ENCODE results near the gene C10orf95.
A peak's percentile ranks its signal among the peaks of the same experiment; 100 is the strongest.

C10orf95 gene

DNA sequence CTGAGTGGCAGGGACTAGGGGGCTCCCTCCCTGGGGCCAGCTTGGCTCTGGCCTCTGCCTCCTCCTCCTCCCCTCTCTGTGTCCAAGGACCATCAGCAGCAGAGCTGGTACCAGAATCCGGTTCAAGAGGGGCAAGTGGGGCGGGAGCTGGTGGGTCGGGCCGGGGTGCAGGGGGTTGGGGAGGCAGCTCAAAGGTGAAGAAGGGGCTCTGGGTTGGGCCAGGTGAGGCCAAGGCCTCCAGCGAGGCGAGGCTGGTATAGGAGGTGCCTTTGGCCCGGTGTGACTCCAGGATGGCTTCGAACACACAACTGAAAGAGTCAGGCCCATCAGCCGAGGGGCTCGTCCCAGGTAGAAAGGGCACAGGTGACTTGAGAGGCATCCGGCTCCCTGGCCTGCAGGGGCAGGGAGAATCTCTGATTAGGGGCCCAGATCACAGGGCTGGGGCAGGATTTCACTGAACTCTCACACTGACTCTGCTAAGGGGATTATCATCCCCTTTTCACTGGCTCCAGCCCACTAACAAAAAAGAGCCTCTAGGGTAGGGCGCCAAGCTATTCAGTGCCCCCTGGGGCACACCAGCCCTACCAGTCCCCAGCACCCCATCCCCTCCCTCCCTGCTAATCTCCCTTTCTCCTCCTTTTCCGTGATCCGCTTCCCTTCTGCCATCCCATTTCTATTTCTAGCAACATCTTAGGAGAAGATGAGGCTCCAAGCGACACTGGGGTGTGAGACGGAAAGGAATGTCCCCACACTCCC, 37.4 kb downstream of the C10orf95 start:
- no peak for DNase-seq

DNA sequence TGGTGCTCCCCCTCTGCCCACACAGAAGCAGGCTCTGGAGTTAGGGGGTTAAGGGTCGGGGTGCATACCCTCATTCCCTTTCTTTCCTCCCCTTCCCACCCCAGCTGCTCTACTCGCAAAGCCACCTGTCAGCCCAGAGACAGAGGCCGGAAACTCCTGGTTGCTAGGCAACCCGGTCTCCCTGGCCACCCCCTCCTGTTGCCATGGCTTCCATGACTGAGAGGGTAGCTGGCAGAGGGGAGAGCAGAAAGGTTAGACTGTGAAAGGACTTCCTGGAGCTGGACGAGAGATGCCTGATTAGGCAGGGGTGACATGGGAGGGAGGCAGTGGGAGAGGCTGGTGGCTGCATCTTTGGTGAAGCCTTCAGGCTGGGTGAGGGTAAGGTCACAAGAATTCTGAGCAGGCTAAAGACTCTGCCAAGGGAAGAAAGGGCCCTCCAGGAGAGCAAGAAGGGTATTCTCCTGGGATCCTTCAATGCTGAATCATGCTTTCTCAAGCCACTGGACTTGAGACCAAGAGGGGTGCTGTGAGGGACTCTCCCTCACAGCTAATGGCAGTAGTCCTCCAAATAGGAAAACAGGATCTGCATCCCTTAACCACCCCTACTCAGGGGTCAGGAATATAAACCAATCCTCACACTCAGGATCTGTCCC, 38.2 kb downstream of the C10orf95 start:
- peak; percentile 26 for DNase-seq

DNA sequence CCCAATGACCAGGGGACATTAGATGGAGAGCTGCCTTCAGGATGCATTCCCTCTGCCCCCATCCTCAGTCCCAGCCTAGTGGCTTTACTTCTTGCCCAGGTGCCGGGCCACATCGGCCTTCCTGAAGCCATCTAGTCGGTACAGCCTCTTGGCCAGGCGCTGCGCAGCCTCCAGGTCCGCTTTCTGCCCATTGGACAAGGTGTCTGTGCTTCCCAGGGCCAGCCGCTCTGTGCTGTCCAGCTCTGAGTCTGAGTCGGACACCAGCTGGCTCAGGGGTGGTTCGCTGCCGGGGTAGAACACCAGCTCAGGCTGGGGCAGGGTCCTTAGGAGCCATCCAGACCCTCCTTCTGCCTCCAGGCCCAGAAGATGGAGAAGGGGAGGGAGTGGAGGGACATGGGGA, 39.0 kb downstream of the C10orf95 start:
- no peak for DNase-seq

DNA sequence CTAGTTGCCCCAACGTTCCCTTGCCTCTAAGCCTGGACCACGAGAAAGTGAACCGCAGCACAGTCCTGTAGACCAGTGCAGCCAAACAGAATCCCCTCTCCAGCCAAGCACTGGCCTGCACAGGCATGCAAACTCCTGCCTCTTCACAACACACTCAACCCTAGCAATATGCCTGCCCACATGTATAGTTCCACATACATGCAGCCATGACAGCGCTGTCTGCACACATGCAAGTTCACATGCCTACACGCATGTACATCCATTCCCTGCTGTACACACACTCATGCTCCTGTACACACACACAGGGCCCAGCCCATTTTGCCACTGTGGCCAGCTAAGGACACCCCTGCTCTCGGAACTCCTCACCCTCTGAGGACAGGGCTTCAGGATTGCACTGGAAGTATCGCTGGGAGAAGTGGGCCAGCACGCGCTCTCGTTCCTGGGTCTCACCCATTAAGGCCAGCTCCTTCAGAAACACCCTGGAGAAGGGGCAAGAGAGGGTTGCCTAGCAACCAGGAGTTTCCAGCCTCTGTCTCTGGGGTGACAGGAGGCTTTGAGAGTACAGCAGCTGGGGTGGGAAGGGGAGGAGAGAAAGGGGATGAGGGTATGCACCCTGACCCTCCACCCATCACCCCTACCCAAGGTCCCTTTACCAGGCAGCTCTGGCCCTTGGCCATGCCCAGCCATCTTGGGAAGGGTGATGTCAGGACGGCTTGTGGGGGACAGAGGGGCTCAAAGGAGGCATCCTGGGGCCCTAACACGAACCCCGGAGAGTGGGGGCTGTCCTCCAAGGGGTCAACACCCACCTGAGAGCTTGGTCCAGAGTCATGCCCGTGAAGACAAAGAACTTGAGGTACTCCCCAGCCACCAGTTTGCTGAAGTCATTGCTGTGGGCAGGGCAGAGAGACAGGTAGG, 39.7 kb downstream of the C10orf95 start:
- DNase-seq = no peak

DNA sequence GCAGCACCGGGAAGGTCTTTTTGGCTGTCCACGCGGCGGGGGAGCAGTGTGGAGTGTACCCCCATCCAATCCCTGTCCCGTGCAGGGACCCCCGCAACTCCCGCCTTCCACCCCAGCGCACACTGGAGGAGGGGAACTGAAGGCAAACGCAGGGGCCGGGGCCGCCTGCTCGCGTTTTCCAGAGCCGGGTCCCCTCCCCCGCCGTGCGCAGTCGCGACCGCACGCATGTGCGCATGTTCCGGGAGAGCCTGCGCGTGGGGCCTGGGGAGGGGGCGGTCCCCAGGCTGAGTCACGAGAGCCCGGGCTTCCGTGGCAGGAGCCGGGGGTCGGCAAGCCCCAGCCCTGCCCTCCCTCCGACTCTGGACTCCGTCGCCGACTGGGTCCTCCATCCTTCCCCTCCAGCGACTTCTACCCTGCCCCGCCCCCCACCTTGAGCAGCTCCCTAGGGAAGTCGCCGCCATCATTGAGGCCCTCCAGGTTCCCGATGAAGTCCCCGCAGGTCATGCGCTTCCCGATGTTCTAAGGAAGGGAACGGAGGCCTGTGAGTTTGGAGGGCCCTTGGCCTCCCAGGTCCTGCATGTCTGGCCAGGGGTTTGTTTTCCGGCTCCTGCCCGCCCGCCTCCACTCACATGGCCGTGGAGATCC, 40.8 kb downstream of the C10orf95 start:
- peak; percentile 54 for DNase-seq

DNA sequence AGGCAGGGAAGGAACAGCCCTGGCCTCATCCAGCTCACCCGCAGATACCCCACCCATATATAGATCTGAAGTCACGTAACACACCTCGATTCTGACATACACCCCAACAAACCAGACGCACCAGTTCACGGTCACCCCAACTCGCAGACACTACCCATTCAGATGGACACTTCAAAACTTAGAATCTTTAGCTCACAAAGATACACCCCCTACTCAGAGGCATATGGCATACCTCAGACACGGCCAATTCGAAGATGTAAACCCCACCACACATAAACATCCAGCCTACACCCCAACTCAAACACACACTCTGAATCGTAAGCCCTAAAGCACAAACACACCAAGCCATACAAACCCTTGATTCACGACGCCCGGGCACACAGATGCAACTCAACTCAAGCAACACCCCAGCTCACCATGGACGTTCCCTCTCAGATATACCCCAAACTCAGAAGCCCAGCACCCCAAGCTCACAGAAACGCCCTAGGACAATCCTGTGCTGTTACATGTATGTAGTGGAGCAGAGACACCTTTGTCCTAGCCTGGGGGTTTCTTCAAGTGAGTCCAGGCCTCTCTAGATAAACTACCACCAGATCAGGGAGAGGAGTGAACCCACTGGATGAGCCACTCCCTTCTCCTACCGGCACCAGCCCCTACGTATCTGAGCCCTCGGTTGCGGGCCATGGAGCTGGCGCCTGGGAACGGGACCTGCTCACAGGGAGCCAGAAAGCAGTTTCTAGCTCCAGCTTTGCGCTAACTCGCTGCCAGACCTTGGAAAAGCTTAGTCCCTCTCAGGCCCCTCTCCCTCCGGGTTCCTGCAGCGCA, 41.5 kb downstream of the C10orf95 start:
- no peak for DNase-seq

DNA sequence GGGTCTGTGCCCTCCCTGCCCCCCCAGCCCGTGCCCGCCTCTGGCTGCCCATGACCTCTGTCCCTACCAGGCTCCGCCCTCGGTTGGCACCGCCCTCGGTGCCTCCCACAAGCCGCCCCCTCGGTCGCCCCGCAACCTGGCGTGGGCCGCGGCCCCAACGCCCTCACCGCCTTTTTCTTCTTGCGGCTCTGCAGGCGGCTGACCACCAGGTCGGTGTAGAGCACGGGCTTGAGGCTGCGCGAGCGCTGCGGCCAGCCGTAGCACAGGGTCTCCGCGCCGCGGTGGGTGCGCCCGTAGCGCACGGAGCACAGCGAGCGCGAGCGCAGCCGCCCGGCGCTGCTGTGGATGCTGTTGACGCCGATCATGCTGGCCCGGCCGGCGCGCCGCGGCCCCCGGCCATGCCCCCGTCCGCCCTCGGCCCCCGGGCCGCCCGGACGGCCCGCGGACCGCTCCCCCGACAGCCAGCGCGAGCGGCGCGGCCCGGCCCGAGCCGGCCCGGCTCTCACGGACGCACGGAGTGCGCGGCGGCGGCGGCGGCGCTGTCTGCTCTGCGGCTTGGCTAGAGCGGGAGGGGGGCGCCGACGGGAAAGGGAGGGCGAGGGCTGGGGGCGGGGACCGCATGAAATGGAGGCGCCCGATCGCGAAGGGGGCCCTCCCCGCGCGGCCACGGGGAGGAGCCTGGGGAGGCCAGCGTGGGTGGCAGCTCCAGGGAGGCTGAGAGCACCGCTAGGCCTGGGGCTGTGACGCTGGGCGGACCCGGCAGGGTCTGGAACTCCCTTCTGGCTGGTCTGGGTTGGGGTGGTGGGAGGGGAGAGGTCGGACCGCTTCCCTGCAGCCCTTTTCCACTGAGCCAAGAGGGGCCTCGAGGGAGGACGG, 42.4 kb downstream of the C10orf95 start:
- DNase-seq = peak; percentile 72

DNA sequence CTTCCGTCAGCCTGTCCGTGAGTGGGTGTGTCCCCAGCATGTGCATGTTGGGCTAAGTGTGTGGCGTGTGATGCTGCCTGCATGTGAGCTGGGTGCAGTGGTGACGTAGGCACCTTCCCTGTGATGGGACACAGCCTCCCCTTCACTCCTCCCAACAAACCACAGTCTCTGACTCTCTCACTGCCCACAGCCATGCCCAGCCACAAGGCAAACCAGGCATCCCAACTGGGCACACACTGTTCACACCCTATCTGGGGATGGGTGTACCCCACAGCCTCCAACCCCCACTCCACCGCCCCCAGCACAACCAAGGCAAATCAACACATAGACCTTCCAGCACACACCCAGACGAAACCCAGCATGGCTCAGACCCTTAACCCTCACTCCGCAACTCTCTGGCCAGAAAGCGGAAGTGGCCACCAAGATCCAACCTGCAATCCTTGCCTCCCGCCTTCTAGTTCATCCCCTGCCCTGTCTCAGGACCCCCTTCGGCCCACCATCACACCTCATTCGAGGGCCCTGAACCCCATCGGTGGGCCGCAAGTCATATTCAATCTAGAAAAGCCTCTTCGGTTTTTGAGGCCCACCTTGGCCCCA, 43.1 kb downstream of the C10orf95 start:
- DNase-seq = no peak

DNA sequence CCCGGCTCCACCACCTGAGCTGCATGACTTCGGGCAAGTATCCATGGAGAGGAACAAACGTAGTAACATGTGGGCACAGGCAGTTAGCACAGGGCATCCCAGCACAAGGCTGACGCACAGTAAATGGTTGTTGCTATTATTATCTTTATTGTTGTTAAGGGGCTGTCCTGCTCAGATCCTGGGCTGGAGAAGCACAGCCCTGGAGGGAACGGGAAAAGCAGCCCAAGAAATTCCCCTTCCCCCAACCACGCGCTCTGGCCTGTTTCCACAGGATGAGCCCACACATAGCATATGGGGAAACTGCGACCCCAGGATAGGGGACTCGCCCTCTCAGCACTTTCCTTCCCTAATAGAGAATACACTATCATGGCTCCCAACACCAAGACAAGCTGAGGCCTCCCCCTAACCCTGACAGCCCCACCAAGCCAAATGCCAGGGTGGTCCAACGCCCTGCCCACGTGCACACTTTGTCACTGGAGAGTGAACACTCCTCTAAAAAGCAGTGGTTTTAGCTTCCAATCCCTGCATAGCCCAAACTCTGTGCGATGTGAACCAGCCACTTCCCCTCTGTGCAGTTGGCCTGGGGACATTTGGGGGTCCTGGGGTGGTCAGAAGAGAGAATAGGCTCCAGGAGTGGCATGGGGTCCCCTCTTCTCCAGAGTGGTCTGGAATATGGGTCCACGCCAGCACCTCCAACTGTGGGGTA, 43.8 kb downstream of the C10orf95 start:
- no peak for DNase-seq

DNA sequence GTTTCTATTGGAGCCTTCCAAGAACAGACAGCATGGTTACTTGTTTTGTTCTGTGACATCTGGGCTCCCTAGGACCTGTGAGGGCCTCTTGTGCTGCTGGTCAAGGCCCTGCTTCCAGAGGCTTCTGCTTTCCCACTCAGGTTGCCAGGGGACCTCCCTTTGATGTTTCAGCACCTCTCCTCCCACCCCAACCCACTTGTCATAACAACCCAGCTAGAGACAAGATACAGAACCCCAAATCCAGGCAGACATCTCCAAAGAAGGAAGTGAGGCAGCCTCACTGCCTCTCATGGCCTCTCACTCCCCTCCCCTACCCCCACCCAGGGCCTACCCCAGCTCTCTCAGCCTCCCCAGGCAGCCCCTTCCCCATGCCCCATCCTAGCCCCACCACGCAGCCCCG, 44.5 kb downstream of the C10orf95 start:
- no peak for DNase-seq

DNA sequence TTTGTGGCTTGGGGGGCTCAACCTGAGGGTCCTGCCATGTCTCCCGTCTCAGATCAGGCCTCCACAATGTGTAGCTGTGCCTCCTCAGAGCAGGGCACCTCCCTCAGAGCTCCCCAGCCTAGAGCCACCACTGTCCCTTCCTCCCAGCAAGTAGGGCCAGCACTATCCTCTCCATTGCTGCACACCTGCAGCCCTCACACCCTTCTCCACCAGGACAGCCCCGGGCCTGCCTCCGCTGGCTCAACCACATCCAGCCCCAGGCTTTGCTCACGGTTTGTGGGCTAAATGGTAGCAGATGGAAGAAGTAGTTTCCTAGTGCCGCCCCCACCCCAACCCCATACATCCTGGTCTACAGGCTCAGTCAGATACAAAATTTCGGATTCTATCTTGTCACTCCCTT, 45.7 kb downstream of the C10orf95 start:
- DNase-seq = no peak

DNA sequence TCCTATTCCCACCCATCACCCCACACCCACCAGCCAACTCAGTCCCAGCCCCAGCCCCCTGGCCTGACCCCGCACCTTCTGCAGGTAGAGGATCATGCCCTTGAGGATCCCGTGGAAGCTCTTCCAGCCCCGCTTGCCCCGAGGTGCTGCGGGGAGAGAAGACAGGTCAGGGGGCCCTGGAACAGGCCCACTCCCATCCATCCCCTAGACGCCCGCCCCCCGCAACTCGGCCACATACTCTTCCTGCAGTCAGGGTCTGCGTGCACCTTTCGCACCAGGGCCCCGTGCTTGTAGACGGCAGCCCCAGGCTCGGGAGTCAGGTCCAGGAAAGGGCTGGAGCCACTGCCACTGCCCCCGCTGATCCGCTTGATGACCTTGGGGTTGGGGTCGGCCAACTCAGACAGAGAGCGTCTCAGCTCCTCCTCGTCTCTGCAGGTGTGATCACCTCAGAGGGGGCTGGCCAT, 46.2 kb downstream of the C10orf95 start:
- no peak for DNase-seq

DNA sequence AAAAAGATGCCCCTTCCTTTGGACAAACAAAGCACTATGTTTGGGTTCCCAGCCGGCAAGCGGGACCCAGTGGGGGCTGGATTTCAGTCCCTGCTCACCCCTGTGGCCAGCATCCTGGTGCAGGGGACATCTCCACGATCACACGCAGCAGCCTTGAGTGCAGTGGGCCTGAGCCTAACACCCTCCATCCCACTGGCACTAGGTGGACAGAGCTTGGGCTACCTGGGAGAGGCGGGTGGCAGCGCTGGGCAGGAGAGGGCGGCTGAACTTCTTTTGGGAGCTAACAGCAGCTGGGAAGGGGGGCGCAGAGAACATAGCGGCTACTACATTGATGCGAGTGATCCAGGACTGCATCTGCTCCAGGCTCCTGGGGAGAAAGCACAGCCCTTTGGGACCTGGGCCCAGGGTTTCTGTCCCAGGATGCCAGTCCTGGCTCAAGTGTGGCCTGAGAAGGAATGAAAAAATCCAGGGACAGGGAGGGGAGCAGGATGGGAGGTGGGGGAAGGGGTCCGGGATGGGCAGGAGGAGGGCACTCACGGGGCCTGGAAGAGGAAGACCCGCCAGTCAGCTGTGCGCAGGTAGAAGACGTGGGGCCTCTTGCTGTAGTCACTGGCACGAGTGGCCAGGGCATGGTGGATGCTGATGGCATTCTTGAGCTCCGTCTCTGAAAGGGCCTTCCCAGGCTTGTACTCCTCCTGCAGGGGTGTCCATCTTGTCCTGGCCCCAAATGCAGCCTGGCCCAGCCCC, 46.8 kb downstream of the C10orf95 start:
- no peak for DNase-seq

DNA sequence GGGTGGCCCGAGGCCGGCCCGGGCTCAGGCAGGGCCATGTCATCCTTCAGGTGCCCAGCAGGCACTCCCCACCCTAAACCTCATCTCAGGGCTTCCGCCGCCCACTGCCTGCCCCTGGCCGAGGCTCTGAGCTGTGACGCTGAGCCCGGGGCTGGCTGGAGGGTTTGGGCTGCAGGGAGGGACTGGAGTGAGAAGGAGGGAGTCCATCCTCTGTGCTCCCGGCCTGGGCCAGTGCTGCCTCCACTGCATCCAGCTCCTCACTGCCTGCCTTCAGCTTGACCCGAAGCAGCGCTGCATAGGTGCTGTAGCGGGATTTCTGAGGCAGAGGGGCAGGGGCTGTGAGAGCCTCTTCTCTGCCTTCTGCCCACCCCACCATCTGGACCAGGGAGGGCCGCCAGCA, 48.2 kb downstream of the C10orf95 start:
- no peak for DNase-seq

DNA sequence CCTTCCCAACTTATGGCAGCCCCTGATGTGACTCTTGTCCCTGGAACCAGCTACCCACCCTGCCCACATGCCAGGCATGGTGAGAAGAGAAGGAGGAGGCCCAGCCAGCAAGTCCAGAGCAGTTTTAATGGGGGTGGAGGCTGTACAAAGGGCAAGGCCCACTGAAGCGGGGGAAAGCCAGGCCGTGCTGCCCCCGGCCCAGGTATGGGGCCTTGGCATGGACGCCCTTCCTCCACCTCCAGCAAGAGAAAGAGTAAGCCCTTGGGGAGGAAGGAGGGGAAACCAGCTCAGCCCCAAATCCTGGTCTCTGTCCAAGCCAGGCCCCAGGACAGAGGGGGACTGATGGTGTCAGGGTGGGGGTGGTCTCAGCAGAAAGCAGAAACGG, 48.8 kb downstream of the C10orf95 start:
- DNase-seq = no peak

DNA sequence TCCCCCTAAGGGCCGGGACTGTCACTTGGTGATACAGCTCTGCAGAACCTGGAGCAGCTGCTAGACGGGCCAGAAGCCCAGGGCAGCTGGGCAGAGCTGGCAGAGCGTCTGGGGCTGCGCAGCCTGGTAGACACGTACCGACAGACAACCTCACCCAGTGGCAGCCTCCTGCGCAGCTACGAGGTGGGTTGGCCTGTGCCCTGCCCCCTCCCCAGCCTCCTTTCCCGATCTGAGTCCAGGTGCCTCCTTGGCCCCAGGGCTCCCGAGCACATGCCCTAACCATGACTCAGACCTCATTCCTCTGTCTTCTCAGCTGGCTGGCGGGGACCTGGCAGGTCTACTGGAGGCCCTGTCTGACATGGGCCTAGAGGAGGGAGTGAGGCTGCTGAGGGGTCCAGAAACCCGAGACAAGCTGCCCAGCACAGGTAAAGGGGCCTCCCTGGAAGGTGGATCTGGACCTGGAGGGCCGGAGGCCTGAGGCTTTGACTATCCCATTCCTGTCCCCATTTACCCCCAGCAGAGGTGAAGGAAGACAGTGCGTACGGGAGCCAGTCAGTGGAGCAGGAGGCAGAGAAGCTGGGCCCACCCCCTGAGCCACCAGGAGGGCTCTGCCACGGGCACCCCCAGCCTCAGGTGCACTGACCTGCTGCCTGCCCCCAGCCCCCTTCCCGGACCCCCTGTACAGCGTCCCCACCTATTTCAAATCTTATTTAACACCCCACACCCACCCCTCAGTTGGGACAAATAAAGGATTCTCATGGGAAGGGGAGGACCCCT, 49.4 kb downstream of the C10orf95 start:
- no peak for DNase-seq

DNA sequence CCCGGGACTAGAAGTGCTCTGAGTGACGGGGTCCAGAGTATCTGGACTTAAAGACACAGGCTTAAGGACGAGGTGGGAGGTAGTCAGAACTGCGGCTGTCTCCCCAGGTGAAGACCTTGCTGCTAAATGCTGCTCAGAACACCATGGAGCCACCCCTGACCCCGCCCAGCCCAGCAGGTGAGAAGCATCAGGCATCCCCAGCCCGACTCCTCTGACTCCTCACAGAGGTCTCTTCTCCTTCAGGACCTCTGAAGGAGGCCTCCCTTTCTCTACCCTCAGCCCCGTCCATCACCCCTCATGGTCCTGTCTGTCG, 50.0 kb downstream of the C10orf95 start:
- no peak for DNase-seq

DNA sequence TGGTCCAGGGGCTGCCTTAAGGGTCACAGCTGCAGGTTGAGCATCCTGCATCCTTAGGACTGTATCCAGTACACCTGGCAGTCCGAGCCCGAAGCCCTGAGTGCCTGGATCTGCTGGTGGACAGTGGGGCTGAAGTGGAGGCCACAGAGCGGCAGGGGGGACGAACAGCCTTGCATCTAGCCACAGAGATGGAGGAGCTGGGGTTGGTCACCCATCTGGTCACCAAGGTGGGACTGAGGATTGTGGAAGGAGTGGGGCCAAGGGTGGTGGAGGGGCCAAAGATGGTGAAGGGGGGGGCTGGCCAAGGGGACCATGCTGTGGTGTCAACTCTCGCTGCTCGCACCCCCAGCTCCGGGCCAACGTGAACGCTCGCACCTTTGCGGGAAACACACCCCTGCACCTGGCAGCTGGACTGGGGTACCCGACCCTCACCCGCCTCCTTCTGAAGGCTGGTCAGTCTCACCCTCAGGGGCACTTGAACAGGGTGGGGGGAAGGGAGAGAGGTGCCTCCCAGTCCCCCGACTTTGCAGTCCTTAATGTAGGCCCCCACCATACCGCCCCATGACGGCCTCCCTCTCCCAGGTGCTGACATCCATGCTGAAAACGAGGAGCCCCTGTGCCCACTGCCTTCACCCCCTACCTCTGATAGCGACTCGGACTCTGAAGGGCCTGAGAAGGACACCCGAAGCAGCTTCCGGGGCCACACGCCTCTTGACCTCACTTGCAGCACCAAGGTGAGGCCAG, 50.6 kb downstream of the C10orf95 start:
- DNase-seq = no peak
